Measurements from ENCODE around the gene COLGALT1.

DNA sequence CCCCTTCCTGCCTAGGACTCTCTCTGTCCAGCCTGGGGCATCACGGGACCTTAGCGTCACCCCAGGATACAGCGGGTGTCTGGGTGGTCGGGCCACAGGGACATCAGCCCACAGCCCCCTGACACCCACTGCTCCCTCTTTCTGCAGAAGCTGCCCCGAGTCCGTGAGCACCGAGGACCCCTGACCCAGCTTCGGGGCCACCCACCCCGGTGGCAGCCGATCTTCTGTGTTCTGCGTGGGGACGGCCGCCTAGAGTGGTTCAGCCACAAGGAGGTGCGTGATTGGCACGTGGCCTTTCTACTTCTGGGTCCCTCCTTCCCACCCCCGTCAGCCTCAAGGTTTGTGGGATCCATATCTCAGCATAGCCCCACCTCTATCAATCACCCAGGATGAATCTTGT is 23.3 kb upstream of the COLGALT1 start:
- no peak for TF ChIP-seq TEAD4 (IDR thresholded peaks at IDR 0.05)
- TF ChIP-seq, protein P1, sequence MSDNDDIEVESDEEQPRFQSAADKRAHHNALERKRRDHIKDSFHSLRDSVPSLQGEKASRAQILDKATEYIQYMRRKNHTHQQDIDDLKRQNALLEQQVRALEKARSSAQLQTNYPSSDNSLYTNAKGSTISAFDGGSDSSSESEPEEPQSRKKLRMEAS (IDR thresholded peaks at IDR 0.05) = no peak
- TF ChIP-seq, protein P2, sequence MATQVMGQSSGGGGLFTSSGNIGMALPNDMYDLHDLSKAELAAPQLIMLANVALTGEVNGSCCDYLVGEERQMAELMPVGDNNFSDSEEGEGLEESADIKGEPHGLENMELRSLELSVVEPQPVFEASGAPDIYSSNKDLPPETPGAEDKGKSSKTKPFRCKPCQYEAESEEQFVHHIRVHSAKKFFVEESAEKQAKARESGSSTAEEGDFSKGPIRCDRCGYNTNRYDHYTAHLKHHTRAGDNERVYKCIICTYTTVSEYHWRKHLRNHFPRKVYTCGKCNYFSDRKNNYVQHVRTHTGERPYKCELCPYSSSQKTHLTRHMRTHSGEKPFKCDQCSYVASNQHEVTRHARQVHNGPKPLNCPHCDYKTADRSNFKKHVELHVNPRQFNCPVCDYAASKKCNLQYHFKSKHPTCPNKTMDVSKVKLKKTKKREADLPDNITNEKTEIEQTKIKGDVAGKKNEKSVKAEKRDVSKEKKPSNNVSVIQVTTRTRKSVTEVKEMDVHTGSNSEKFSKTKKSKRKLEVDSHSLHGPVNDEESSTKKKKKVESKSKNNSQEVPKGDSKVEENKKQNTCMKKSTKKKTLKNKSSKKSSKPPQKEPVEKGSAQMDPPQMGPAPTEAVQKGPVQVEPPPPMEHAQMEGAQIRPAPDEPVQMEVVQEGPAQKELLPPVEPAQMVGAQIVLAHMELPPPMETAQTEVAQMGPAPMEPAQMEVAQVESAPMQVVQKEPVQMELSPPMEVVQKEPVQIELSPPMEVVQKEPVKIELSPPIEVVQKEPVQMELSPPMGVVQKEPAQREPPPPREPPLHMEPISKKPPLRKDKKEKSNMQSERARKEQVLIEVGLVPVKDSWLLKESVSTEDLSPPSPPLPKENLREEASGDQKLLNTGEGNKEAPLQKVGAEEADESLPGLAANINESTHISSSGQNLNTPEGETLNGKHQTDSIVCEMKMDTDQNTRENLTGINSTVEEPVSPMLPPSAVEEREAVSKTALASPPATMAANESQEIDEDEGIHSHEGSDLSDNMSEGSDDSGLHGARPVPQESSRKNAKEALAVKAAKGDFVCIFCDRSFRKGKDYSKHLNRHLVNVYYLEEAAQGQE (IDR thresholded peaks at IDR 0.05; ENCODE audit: low read depth) = no peak
- TF ChIP-seq RAD21 (IDR thresholded peaks at IDR 0.05; ENCODE audit: low read depth) = no peak
- TF ChIP-seq CREB1 (IDR thresholded peaks at IDR 0.05; ENCODE audit: low read depth) = no peak
- no peak for TF ChIP-seq NFIC (IDR thresholded peaks at IDR 0.05)
- TF ChIP-seq EP300 (IDR thresholded peaks at IDR 0.05; ENCODE audit: borderline replicate concordance) = no peak
- no peak for TF ChIP-seq CEBPB (IDR thresholded peaks at IDR 0.05)
- TF ChIP-seq TCF12 (IDR thresholded peaks at IDR 0.05; ENCODE audit: low read depth) = no peak
- no peak for TF ChIP-seq TAF1 (IDR thresholded peaks at IDR 0.05; ENCODE audit: low read depth)
